MM.1S (cell line): Measurements from ENCODE around the gene CELF4.

Experiments
- DNase-seq: peaks from one replicate; pipeline ENCODE4 v3.0.0-alpha.2; 2015
- H2AFZ ChIP-seq: fragments of 300-600 bp; sonication (generic); 2 replicates; pipeline ENCODE4 v1.6.0; 2016; ENCODE audit warnings: antibody characterized with exemption, low read length
- H3F3A ChIP-seq: fragments of 300-600 bp; sonication (generic); 2 replicates; pipeline ENCODE4 v1.6.1; 2016; ENCODE audit warnings: mild to moderate bottlenecking, antibody characterized with exemption, low read length, moderate library complexity, mixed read lengths; ENCODE audit not compliant: insufficient read depth
- H3K27ac ChIP-seq: fragments of 300-600 bp; sonication (generic); 2 replicates; pipeline ENCODE4 v1.5.1; 2016; ENCODE audit warnings: mild to moderate bottlenecking, low read length
- H3K27me3 ChIP-seq: fragments of 300-600 bp; sonication (generic); replicated peaks from 2 replicates; pipeline ENCODE4 v1.6.0; 2016; ENCODE audit warnings: low read length; ENCODE audit not compliant: insufficient read depth
- H3K36me3 ChIP-seq: fragments of 300-600 bp; sonication (generic); replicated peaks from 2 replicates; pipeline ENCODE4 v1.6.1; 2016; ENCODE audit warnings: mild to moderate bottlenecking, low read length, mixed read lengths; ENCODE audit not compliant: insufficient read depth
- H3K4me1 ChIP-seq: fragments of 300-600 bp; sonication (generic); 2 replicates; pipeline ENCODE4 v1.6.1; 2016; ENCODE audit warnings: low read length, mixed read lengths
- H3K4me2 ChIP-seq: fragments of 300-600 bp; sonication (generic); 2 replicates; pipeline ENCODE4 v1.6.0; 2016; ENCODE audit warnings: low read depth, low read length
- H3K4me3 ChIP-seq: fragments of 300-600 bp; sonication (generic); 2 replicates; pipeline ENCODE4 v1.5.1; 2016; ENCODE audit warnings: low read length, mixed read lengths
- H3K79me2 ChIP-seq: fragments of 300-600 bp; sonication (generic); 2 replicates; pipeline ENCODE4 v1.6.1; 2016; ENCODE audit warnings: mixed run types, low read length, mixed read lengths
- H3K9ac ChIP-seq: fragments of 300-600 bp; sonication (generic); 2 replicates; pipeline ENCODE4 v1.6.1; 2016; ENCODE audit warnings: low read length, mixed read lengths
- H3K9me2 ChIP-seq: fragments of 300-600 bp; sonication (generic); replicated peaks from 2 replicates; pipeline ENCODE4 v1.6.1; 2016; ENCODE audit warnings: mild to moderate bottlenecking, low read length, mixed read lengths; ENCODE audit not compliant: insufficient read depth
- H3K9me3 ChIP-seq: fragments of 300-600 bp; sonication (generic); replicated peaks from 2 replicates; pipeline ENCODE4 v1.6.1; 2016; ENCODE audit warnings: mild to moderate bottlenecking, low read length, mixed read lengths; ENCODE audit not compliant: insufficient read depth
- H4K20me1 ChIP-seq: fragments of 300-600 bp; sonication (generic); 2 replicates; pipeline ENCODE4 v1.6.1; 2016; ENCODE audit warnings: mild to moderate bottlenecking, low read length, moderate library complexity, mixed read lengths; ENCODE audit not compliant: insufficient read depth
- EZH2 ChIP-seq: fragments of 300-600 bp; sonication (generic); optimal IDR thresholded peaks from 2 replicates; pipeline ENCODE3; 2017; ENCODE audit warnings: low read depth, mild to moderate bottlenecking, antibody characterized with exemption, low read length, mixed read lengths
- EZH2phosphoT487 ChIP-seq: fragments of 300-600 bp; sonication (generic); IDR thresholded peaks from 2 replicates; pipeline ENCODE4 v1.6.1; 2018; ENCODE audit warnings: antibody characterized with exemption, low read length
- TF ChIP-seq, protein P1 (sequence below): fragments of 300-600 bp; sonication (generic); IDR thresholded peaks from 2 replicates; pipeline ENCODE4 v1.5.1; 2016; ENCODE audit warnings: antibody characterized with exemption, low read length, mixed read lengths

The CELF4 gene

DNA sequence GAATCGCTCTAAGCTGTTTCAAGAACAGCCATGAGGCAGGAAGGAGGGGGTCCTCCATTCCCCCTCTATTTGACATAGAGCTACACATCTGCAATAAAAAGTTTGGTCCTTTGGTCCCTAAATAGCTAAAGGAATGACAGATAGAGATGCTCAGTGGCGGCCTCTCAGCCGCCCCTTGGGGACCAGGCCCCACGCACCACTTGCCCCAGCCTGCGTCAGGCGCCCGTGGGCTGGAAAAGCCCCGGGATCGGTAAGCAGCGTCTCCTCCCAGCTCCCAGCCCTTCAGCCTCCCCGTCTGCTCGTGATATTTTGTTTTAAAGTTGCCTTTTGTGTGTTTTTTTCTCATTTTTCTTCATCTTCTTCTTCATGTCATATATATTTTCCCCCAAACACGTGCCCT lies 321.0 kb downstream of the CELF4 start:
- no peak overlapping the region for H3K4me3 ChIP-seq
- no peaks in the 10 kb centered on the region for H3K9me2 ChIP-seq
- H3K27me3 ChIP-seq, result no peaks in the 10 kb centered on the region
- no peaks in the 10 kb centered on the region for H3K79me2 ChIP-seq
- H2AFZ ChIP-seq, result no peak overlapping the region
- no peak overlapping the region for H3K9ac ChIP-seq
- H3K4me2 ChIP-seq, result no peak overlapping the region
- H3K4me1 ChIP-seq, result no peaks in the 10 kb centered on the region
- no peak for TF ChIP-seq EZH2
- H3K9me3 ChIP-seq, result no peaks in the 10 kb centered on the region
- no peak for DNase-seq
- H4K20me1 ChIP-seq, result no peaks in the 10 kb centered on the region
- H3K27ac ChIP-seq, result no peak overlapping the region
- H3K36me3 ChIP-seq, result no peaks in the 10 kb centered on the region
- H3F3A ChIP-seq, result no peaks in the 10 kb centered on the region

DNA sequence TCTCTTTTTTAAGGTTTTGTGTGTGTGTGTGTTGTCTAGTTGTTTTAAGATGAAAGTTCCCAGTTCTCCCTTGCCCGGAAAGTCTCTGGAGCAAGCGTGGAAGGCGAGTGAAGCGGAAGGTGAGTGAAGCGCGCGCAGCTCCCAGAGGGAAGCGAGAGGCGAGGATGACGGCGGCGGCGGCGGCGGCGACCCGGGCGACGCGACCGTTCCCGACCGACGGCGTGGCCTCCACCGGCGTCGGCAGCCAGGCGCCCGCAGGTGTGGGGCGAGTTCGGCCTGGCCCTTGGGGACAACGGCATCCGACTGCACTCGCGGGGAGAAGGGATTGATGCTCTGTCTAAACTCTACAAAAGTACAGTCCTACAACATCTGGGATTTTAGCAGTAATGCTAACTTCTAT lies 321.9 kb downstream of the CELF4 start:
- Histone ChIP-seq H3K9me2 (no peaks in the 10 kb centered on the region), H3K27ac (no peak overlapping the region), H4K20me1 (no peaks in the 10 kb centered on the region), H3K79me2 (no peaks in the 10 kb centered on the region), H3K9ac (no peak overlapping the region), H2AFZ (no peak overlapping the region), H3F3A (no peaks in the 10 kb centered on the region), H3K4me3 (no peak overlapping the region), H3K9me3 (no peaks in the 10 kb centered on the region), H3K4me2 (no peak overlapping the region), H3K36me3 (no peaks in the 10 kb centered on the region), H3K4me1 (no peaks in the 10 kb centered on the region), H3K27me3 (no peaks in the 10 kb centered on the region)
- no peak for DNase-seq
- TF ChIP-seq, protein P1, sequence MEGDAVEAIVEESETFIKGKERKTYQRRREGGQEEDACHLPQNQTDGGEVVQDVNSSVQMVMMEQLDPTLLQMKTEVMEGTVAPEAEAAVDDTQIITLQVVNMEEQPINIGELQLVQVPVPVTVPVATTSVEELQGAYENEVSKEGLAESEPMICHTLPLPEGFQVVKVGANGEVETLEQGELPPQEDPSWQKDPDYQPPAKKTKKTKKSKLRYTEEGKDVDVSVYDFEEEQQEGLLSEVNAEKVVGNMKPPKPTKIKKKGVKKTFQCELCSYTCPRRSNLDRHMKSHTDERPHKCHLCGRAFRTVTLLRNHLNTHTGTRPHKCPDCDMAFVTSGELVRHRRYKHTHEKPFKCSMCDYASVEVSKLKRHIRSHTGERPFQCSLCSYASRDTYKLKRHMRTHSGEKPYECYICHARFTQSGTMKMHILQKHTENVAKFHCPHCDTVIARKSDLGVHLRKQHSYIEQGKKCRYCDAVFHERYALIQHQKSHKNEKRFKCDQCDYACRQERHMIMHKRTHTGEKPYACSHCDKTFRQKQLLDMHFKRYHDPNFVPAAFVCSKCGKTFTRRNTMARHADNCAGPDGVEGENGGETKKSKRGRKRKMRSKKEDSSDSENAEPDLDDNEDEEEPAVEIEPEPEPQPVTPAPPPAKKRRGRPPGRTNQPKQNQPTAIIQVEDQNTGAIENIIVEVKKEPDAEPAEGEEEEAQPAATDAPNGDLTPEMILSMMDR, result no peak

DNA sequence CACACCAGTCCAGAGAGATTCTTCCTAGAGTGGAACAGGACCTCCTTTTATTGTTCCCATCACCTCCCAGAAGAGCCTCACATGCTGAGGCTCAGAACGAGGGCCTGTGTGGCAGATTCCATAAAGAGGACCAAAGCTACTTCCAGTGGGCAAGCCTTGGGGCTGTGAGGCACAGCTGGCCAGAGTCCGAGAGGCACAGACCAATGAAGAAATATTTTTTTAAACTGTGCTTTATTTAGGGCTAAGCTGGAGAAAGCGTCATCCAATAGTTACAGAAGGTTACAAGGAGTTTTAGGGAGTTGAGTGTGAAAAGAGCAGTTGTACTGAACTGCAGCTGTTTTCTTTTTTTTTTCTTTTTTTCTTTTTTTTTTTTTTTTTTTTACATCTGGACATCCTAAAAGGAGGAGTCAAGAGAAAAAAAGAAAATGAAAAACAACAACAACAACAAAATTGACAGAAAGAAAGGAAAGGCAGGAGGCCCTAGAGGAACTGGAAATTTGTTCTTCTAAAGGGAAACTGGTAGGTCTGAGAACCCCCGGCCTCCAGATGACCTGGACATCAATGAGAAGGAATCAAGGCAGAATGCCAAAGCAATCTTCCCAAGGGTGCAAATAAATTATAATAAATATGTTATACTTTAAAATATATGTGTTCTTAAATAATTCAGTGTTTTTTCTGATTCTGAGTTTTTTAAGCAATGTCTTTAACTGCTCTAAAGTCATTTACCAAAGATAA lies 322.6 kb downstream of the CELF4 start:
- H3K27ac ChIP-seq, result no peak overlapping the region
- no peaks in the 10 kb centered on the region for H3K36me3 ChIP-seq
- TF ChIP-seq, protein P1, result no peak
- no peak for TF ChIP-seq EZH2phosphoT487
- no peak for TF ChIP-seq EZH2
- H3K4me1 ChIP-seq, result no peaks in the 10 kb centered on the region
- no peaks in the 10 kb centered on the region for H3K79me2 ChIP-seq
- no peak overlapping the region for H2AFZ ChIP-seq
- H3F3A ChIP-seq, result no peaks in the 10 kb centered on the region
- no peaks in the 10 kb centered on the region for H3K27me3 ChIP-seq
- no peaks in the 10 kb centered on the region for H3K9me2 ChIP-seq
- no peak overlapping the region for H3K4me3 ChIP-seq
- H3K4me2 ChIP-seq, result no peak overlapping the region
- H4K20me1 ChIP-seq, result no peaks in the 10 kb centered on the region
- no peaks in the 10 kb centered on the region for H3K9me3 ChIP-seq
- DNase-seq, result no peak
- no peak overlapping the region for H3K9ac ChIP-seq

DNA sequence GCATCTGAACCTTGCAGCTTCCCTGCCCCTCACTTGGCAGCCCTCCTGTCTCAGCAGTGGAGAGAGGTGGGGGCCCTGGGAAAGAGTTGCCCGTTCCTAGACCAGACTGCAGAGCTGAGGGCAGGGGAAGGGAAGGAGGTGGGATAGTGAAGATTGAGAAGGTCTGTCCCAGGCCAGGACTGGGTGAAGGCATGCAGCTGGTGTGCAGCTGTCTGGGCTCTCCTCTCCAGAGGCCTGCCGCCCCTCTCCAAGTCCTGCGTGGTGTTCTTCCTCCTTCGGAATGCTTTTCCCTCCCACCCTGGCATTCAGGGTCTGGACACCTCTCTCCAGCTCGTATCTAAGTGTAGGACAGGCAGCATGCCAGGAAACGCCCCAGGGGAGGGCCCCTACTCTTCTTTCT lies 323.5 kb downstream of the CELF4 start:
- Histone ChIP-seq H3K79me2 (no peaks in the 10 kb centered on the region), H2AFZ (no peak overlapping the region), H3F3A (no peaks in the 10 kb centered on the region), H3K9me3 (no peaks in the 10 kb centered on the region), H4K20me1 (no peaks in the 10 kb centered on the region), H3K9ac (no peak overlapping the region), H3K4me1 (no peaks in the 10 kb centered on the region), H3K27ac (no peak overlapping the region), H3K36me3 (no peaks in the 10 kb centered on the region), H3K4me2 (no peak overlapping the region), H3K27me3 (no peaks in the 10 kb centered on the region), H3K4me3 (no peak overlapping the region), H3K9me2 (no peaks in the 10 kb centered on the region)
- TF ChIP-seq EZH2phosphoT487 (no peak), EZH2 (no peak)
- TF ChIP-seq, protein P1, result no peak
- no peak for DNase-seq
